GM18502 (cell line): Measurements from ENCODE around the gene GFOD2.
A peak's percentile ranks its signal among the peaks of the same experiment; 100 is the strongest.

Experiments used
- ATAC-seq: cut with Tn5 transposase; IDR thresholded peaks from one replicate; pipeline ENCODE4 v1.9.1; 2021; ENCODE audit warnings: mild to moderate bottlenecking; ENCODE audit not compliant: unreplicated experiment, poor library complexity

The GFOD2 gene

DNA sequence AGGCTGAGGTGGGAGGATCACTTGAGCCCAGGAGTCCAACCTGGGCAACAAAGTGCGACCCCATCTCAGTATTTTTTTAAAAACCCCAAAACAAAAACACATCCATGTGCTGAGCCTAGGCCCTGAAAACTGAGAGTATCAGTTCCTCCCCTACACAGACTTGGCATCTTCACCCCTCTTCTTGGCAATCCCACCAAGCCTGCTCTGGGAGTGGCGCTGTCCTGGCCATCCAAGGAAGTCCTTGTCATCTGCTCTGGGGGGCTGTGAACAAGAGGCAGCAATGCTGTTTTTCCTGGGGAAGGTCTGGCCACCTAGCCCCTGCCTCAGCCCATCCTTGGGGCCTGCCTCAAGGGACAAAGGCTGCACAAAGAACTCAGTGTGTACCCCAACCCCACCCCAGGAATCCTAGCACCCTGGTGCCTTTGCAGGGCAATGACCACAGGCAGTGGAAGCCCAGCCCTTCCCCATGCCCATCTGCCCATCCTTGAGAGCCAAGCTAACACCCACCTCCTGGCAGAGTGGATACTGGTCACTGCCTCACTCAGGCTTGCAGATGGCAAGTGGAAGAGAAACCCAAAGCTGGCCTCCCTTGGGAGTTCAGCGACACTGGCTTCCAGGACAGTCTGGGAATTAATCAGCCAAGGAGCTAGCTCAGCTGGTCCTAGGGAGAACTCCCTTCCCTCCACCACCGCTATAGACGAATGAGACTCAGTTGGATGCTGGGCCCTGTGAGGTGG is 14.8 kb upstream of the GFOD2 start:
- ATAC-seq, result no peak

DNA sequence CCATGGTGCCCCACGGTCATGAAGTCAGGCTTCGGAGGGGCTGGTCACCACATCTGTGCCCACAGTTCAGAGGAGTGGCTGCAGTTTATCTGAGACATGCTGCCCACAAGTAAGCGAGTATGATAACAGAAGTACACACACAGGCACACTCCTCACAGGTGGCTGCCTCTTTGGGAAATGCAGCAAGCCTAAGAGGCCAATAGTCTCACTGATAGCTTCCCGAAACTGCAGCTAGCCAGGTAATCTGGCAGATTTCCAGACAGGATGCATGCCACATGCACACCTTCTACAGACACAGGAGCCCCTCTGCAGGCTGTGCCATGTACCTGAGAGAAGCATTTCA is 12.6 kb upstream of the GFOD2 start:
- ATAC-seq, result no peak

DNA sequence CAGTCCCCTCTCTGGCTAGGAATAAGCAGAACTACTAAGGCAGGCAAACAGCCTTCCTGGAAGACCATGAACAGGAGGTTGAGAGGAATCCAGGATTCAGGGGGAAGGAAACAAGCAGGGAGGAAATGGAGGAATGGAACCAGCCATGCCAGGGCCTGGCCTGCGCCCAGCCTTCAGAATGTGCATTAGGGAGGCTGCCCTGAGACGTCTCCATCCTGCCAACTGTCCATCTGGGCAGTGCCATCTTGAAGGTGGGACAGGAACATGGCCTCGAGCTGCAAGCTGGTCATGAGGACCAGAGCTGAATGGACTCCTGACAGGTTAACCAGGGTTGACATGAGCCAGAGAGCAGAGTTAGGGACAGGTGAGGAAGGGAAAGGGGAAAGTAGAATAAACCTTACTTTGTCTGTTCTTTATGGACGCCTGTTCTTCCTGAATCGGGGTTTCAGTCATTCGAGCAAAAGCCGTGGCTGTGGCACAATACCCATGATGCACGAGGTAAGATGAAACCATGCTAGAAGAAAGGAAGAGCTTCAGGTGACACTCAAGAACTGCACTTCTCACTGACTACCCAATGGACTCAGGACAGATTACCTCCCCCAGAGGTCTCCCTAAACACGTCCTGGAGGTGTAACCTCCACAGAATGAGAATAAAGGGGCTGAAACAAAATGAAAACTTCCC is 12.1 kb upstream of the GFOD2 start:
- ATAC-seq, result no peak

DNA sequence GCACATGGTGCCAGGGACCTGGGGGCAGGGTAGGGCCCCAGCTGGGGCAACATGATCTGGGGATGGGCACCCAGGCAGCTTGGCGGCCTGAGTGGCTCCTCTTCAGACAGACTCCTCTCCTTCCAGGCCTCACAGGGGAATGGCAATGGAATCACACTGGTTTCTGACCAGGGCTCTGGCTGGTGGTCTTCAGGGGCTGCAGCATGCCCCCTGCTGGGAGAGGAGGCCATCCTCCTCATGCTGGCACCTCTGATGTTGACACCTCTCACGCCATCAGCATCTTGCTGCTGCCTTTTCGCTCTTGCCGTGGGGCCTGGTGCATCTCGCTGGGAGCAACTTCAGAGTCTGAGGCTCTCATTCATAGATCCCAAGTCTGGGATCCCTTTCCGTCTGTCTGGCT is 11.2 kb upstream of the GFOD2 start:
- no peak for ATAC-seq

DNA sequence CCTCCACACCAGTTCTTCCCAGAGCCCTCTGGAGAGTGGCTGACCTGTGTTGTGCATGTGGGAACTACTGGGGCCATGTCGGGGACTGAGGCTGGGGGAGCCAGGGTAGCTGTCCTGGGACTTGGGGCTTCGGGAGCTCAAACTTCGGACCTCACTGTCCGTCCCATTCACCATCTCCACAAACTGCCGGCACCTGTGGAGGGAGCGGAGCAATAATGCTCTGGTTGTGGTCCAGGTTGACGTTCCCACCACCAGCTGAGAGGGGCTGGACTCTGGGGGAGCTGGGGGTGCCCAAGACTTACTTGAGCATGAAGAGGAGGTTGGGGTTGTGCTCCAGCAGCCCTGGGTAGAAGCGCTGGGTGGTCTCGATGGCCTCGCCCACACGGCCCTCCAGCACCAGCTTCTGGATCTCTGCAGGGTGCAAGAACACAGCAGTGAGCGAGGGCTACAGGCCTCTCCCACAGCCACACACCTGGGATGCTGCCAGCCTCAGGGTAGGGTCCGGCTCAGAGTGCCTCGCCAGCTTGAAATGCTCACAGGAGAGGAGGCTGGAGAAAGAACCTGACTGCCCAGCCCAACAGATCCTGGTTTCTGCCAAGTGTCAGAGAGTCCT is 10.6 kb upstream of the GFOD2 start:
- no peak for ATAC-seq

DNA sequence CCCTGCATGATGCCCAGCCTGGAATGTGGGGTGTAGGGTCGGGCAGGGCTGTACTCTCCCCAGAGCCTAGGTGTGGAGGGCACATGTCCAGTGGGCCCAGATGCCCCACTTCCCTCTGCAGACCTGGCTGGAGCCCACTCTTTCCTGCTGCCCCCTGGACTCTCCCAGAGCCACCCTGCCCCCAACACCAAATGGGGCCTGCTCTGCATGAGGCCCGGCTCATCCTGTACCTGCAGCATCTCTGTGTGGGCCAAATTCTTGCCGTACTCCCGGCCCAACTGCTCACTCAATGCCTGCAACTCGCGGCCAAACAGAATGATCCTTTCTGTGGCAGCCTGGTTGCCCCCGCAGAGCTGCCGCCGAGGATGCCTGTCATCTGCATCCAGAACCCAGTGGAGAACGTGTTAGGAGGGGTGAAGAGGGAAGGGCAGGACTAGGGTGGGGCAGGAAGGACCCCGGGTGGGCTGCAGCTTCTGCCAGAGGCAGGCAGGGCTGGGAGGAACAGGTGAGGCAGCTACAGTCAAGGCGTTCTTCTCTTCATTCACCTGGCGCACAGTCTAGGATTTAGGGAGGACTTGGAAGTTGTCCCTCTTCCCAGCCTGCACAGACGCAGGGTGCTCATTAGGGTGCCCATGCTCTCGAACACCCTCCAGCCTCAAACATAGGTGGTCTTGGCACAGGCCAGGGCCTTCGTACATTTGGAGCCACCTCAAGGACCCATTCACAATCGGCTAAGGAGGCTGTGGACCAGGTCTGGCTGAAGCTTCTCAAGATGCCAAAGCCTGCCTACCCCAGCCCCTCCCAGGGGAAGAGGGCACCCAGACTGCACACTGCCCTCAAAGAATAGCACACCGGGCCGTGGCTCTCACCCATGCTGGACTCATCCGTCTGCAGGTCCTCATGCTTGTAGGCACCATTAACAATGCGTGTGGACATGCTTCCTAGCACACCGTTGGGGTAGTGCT is 8.7 kb upstream of the GFOD2 start:
- no peak for ATAC-seq

DNA sequence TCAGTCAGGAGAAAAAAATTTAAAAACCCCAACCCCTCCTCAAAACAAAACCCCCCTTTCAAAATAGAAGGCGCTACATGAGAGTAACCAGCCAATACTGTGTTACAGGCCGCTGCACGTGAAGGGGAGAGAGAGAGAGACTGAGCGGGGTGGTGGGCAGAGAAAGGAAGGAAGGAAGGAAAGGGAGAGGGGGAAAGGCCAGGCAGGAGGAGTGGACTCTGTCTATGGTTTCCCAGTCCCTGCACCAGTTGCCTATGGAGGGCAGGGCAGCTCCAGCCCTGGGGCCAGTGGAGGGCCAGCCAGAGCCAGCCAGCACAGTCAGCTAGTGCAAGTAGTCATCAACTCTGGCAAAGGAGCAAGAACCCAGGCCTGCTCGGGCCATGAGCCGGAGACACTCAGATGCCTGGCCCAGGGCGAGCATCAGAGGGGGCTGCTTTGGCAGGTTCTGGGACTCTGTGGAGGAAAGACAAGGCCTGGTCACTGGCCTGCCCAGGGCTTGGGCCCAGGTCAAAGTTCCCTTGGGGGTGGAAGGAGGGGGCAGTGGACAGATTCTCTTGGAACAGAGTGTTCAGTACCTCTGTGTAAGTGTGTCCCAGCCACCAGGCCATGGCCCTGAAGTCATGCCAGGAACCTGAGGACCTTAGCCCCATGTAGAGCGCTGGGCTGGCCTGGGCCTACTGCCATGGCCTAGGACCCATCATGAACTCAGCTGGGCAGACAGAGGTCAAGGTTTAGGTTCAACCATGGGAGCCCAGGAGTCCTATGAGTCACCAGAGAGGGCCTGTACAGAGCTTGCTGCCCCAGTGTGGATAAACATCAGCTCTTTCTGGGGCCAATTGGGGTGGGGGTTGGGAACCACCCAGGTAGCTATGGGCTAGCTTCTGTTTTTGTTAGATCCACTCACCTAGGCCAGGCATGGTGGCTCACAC is 7.3 kb upstream of the GFOD2 start:
- no peak for ATAC-seq

DNA sequence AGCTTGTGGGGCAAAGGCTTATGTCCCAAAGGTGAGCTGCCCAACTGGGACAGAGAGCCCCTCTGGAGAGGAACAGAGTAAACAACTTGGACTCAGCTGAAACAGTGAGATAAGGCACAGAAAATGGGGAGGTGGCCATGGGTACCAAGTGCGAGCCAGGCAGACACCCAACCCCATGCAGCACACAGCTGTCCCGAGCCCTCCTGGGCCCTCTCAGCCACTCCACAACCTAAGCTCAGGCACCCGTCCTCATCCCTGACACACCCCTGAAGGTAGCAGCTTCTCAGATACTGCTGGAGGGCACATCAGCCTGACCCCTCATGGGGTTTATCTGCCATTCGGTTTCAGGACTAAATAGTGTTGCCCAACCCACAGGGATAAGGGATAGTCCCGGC is 4.8 kb upstream of the GFOD2 start:
- ATAC-seq, result no peak

DNA sequence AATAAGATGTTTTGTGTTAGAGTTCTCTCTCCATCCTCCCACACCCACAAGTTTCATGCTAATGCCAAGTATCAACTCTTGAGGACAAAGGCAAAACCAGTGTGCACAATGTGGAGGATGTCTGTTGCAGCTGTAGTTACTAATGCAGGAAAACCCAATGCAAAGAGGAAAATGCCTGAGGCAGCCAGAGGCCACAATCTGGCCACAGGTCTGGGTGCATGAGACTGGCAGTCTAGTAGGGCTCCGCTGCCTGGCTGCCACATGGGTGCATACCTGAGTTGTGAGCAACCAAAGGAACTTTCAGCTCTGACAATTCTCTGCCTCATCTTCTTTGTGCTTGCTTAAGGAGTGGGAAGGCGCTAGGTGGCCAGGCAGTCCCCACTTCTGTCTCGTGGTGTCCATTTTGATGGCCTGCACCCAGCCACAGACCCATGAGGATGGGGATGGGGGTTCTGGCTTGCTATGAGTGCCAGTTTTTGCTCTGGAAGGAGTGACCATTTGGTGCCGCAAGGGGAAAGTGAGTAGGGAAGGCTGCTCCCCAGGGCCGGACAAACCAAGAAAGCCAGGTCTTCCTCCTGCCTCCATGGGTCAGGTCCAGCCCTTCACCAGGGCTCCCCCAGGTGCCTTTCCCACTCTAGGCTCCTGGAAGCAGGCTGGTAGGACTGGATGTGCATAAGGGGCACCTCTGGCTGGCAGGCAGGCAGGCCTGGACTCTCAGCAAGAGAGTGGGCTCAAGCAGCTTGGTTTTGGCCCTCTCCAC is 4.2 kb upstream of the GFOD2 start:
- ATAC-seq, result no peak

DNA sequence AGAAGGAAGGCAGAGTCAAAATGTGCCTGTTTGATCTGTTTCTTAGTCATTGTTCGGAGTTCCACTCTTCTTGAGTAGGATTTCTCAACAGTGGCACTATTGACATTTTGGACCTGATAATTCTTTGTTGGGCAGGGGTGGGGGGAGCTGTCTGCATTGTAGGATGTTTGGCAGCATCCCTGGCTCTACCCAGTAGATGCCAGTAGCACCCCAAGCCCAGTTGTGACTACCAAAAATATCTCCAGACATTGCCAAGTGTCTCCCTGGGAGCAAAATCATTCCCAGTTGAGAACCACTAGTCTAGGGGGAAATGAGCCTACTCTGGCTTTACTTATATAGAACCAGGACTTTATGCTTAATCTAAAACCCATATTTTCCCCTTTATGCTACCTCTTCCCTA is 1.1 kb upstream of the GFOD2 start:
- ATAC-seq, result no peak

DNA sequence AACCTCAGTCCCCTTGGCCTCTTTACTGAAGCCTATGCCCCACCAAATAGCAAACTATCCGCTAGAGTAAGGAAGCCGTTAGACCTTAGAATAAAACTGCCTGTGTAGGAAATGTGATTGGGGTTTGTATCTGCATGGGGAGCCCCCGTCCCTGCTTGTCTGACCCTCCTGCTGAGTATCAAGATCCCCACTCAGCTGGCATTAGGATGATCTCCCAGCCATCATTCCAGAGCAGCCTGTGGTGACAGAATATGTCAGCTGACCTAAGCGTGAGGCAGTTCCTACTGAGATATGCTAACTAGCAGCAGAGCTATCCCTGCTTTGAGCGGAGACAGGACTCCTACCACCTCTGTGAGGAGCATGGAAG is 645 bp upstream of the GFOD2 start:
- ATAC-seq, result peak; percentile 16

DNA sequence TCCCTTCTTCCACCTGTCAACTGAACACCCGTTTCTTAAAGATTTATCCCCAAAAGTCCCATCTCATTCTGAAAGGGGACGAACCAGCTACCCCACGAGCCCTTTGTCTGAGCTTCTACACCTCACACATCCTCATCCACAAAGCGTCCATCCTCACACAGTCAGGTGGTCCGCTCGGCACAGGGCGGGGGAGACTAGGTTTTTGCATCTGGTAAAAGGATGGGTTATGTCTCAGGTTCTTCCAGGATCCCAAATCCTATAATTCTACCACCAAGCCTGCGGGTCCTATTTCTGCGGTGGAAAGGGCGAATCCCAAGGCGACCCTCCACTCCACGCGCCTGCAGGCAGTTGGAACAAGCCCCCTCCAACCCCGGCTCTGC is 458 bp downstream of the GFOD2 start:
- no peak for ATAC-seq

DNA sequence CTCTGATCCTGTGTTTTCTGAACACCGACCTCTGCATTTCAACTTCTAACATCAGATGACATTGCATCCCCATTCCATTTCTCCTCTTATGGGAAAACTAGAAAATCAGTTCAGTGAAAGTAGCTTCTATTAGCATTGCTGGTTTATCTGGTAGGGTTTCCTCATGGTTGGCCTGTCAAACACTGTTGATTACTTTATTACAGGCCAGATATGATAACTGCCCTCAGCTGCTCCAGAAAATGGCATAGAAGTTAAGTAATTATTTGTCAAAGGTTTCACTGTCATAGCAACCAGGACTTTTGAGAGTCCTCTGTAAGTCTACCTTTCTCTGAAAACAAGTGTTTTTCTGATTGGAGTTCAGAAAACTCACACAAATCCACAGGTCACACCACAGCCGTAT is 3.0 kb downstream of the GFOD2 start:
- no peak for ATAC-seq

DNA sequence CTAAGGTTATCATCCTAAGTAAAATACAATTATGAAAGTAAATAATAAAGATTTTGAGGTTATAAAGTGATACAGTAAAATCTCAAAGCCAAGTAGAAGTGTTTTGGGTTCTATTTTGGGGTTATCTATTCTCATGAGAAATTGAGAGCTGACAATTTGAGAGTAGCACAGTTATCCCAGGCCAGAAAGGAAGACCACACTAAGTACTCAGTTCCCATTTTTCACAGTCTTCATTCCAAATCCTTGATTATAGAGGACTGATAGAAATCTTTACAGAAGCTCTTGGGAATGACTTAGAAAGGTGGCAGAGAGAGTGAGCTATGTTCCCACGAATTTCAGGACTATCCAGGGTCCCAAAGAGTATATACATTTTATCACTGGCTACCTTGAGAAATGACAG is 4.6 kb downstream of the GFOD2 start:
- no peak for ATAC-seq

DNA sequence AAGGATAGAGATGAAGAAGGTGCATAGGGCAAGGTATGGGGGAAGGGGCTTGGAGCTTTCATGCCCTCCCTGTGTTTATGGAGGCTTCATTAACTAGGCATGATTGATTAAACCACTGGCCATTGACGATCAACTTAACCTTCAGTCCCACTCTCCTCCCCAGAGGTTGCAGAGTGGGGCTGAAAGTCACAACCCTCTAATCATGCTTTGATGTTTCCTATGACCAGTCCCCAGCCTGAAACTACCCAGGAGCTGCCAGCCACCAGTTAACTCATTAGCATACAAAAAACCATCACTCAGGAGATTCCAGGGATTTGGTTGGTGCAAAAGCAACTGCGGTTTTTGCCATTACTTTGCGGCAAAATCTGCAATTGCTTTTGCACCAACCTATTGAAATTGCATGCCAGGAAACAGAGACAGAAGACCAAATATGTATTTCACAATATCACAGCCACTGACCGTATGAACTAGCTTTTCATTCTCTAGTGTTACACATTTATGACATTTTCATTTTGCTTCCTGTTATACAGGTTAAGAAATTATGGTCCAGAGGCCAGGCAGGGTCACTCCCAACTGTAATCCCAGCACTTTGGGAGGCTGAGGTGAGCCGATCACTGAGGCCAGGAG is 5.4 kb downstream of the GFOD2 start:
- ATAC-seq, result no peak

DNA sequence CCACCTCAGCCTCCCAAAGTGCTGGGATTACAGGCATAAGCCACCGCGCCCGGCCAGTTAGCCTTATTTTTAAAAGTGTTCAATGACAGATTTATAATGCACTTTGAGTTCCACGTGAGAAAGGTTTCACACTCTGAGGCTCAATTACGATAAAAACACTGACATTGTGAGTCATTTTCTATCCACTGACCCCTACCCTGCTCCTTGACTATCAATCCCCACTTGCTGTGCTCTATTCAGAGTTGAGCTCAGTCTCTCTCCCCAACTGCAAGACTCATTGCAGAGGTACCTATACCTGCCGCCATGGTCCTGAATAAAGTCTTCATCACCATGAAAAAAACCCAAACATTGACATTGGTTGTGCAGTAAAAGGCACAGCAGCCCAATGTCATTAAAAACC is 8.5 kb downstream of the GFOD2 start:
- ATAC-seq, result no peak

DNA sequence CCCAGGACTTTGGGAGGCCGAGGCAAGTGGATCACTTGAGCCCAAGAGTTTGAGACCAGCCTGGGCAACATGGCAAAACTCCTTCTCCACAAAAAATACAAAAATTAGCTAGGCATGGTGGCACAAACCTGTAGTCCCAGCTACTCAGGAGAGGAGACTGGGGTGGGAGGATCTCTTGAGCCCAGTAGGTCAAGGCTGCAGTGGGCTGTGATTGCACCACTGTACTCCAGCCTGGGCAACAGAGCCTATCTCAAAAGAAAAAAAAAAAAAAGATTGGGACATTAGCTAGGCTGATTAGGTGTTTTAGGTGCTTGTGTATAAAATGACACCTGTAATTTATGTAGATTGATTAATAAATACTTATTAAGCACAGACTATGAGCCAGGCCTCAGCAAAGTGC is 10.1 kb downstream of the GFOD2 start:
- no peak for ATAC-seq

DNA sequence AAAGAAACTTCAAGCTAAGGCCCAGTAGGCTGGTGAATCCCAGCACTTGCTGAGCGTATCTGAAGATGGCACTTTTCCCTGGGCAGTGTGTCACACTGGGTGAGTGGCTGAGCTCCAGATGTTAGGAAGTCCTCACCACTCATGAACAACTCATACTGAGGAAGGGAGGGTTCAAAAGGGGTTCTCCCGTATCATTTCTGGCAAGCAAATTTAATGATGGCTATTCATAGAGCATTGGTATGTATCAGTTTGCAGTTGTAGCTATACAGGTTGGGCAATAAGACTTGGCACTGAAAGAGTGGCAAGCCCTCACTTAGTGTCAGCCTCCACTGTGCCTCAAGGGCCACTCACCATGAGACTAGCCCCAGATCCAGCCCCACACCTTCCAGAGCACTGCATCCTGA is 10.7 kb downstream of the GFOD2 start:
- ATAC-seq, result no peak

DNA sequence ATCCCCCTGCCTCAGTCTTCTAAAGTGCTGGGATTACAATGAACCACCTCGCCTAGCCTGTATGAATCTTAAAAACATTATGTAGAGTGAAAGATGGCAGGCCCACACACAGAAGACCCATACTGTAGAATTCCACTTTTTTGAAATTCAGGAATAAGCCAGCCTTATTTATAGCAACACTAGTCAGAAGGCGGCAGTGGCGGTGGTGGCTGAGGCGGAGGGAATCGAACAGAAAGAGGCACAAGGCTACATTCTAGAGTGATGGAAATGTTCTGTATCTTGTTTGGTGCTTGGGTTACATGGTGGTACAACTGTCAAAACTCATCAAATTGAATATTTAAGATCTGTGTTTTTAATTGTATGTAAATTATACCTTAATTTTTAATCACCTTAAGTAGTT is 11.3 kb downstream of the GFOD2 start:
- ATAC-seq, result no peak
